Ascending aorta (tissue), 2 donors: ENCODE measurements around the gene CRK. TPM values are rescaled to one million over a fixed set of nuclear protein-coding genes. Genes with fewer than 3 reads are reported as not detected.

ENCODE experiments used
- DNase-seq, 2 donors: peaks; one replicate each; pipeline ENCODE4 v3.0.0-alpha.2; 2019; ENCODE audit warnings: low spot score in 2 of 2
- H3K27ac ChIP-seq, 2 donors: fragments of 200-600 bp; sonication (generic); one replicate each; pipeline ENCODE4 v1.5.1; 2016 to 2017; ENCODE audit warnings: mild to moderate bottlenecking in 1 of 2
- H3K27me3 ChIP-seq: fragments of 200-600 bp; sonication (generic); one replicate; pipeline ENCODE4 v1.5.1; 2017
- H3K36me3 ChIP-seq, 2 donors: fragments of 200-600 bp; sonication (generic); one replicate each; pipeline ENCODE4 v1.5.1; 2016
- H3K4me1 ChIP-seq, 2 donors: fragments of 200-600 bp; sonication (generic); one replicate each; pipeline ENCODE4 v1.5.1; 2016 to 2017; ENCODE audit warnings: mild to moderate bottlenecking in 1 of 2
- H3K4me3 ChIP-seq, 2 donors: fragments of 200-600 bp; sonication (generic); one replicate each; pipeline ENCODE4 v1.5.1; 2016 to 2017; ENCODE audit warnings: mild to moderate bottlenecking in 1 of 2
- H3K9me3 ChIP-seq, 2 donors: fragments of 200-600 bp; sonication (generic); one replicate each; pipeline ENCODE4 v1.5.1; 2016
- intact Hi-C: fragments of 100-400 bp; cut with DNase I; formaldehyde crosslinking; loops from one replicate; pipeline ENCODE4 v1.15.1; 2023
- total RNA-seq: library from RNA; depleted of rRNA; stranded (reverse); fragments of >200 nt; gene quantifications from one replicate; pipeline ENCODE4 v1.1.0, GENCODE V29; 2016
- TF ChIP-seq, protein P1 (sequence below), 3 experiments: fragments of 200-600 bp in 2 of 3; fragments of 450-650 bp in 1 of 3; sonication (generic) in 2 of 3; IDR thresholded peaks; one replicate each; pipeline ENCODE4 v1.5.1; 2016 to 2019; ENCODE audit warnings: antibody characterized with exemption in 3 of 3, mild to moderate bottlenecking in 1 of 3, moderate library complexity in 1 of 3

CRK gene
- total RNA-seq, 1 donor from 2014 or later = 83.4 TPM

DNA sequence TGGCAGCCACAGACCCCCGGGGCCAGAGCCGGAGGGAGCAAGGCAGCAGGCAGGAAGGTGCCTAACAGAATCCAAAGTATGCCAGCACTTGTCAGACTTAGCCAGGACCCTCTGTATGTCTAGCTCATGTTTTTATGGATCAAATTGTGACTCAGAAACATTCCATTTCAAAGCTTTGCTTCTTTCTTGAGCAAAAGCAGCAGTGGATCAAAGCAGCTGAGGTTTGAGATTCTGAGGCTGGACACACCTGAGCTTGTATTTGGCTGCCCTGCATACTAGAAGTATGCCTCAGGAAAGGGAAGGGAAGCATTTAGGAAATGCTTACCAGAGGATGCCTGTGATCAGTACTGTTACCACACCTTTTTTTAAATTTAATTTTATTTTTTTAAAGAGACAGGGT lies 42.2 kb upstream of the CRK start:
- no peak overlapping the region for H3K4me3 ChIP-seq
- peaks cover 17 to 32% of the 10 kb centered on the region in 2 donors for H3K4me1 ChIP-seq
- DNase-seq = no peak
- TF ChIP-seq, protein P1, sequence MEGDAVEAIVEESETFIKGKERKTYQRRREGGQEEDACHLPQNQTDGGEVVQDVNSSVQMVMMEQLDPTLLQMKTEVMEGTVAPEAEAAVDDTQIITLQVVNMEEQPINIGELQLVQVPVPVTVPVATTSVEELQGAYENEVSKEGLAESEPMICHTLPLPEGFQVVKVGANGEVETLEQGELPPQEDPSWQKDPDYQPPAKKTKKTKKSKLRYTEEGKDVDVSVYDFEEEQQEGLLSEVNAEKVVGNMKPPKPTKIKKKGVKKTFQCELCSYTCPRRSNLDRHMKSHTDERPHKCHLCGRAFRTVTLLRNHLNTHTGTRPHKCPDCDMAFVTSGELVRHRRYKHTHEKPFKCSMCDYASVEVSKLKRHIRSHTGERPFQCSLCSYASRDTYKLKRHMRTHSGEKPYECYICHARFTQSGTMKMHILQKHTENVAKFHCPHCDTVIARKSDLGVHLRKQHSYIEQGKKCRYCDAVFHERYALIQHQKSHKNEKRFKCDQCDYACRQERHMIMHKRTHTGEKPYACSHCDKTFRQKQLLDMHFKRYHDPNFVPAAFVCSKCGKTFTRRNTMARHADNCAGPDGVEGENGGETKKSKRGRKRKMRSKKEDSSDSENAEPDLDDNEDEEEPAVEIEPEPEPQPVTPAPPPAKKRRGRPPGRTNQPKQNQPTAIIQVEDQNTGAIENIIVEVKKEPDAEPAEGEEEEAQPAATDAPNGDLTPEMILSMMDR (IDR thresholded peaks at IDR 0.05) = no peak
- no peaks in the 10 kb centered on the region for H3K27me3 ChIP-seq
- intact Hi-C loops = no loop called here
- peaks cover 15 to 50% of the 10 kb centered on the region in 2 donors for H3K36me3 ChIP-seq
- H3K9me3 ChIP-seq = no peaks in the 10 kb centered on the region
- no peak overlapping the region for H3K27ac ChIP-seq

DNA sequence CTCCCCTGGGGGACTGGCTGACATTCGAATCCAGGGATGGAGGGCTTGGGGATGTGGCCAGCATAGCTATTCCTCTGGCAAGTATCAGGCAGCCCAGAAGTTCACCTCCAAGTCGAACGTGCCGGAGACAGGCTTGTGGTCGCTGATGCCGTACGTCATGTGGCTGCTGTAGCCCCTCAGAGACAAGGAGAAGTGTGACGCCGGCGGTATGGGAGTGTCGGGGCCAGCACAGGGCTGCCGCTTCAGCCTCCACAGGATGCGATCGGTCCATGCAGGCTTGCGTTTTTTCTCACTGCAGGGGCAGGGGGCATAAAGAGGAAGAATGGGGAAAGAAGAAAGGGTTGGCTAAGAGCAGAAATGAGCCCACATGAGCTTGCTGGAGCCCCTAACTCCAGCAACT lies 41.8 kb upstream of the CRK start:
- TF ChIP-seq, protein P1 (IDR thresholded peaks at IDR 0.05) = no peak
- Histone ChIP-seq H3K27me3 (no peaks in the 10 kb centered on the region), H3K27ac (no peak overlapping the region), H3K36me3 (peaks cover 15 to 50% of the 10 kb centered on the region in 2 donors), H3K4me3 (no peak overlapping the region), H3K9me3 (no peaks in the 10 kb centered on the region), H3K4me1 (peaks cover 18 to 36% of the 10 kb centered on the region in 2 donors)
- intact Hi-C loops = no loop called here
- DNase-seq = no peak

DNA sequence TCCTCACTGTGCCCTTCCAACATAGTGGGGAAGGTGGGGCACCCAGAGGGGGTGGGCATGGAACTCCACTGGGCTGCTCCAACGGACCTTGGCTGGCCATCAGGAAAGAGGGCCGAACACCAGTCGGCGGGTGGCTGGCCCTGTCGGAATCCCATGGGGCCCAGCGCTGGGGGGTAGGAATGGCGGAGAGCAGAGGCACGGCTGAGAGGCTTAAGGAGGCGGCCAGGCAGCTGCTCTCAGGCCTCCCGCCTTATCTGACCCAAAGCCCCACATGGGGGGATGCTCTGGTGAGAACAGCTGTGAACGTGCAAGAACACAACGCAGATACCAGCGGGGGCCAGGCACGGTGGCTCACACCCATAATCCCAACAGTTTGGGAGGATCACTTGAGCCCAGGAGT lies 40.8 kb upstream of the CRK start:
- no peak overlapping the region for H3K4me3 ChIP-seq
- H3K4me1 ChIP-seq = peaks cover 27 to 45% of the 10 kb centered on the region in 2 donors
- peaks cover 15 to 50% of the 10 kb centered on the region in 2 donors for H3K36me3 ChIP-seq
- intact Hi-C loops = no loop called here
- DNase-seq = no peak
- TF ChIP-seq, protein P1 (IDR thresholded peaks at IDR 0.05) = no peak
- no peaks in the 10 kb centered on the region for H3K9me3 ChIP-seq
- H3K27ac ChIP-seq = peak overlapping the region in 1 of 2 donors; percentile 95
- no peaks in the 10 kb centered on the region for H3K27me3 ChIP-seq

DNA sequence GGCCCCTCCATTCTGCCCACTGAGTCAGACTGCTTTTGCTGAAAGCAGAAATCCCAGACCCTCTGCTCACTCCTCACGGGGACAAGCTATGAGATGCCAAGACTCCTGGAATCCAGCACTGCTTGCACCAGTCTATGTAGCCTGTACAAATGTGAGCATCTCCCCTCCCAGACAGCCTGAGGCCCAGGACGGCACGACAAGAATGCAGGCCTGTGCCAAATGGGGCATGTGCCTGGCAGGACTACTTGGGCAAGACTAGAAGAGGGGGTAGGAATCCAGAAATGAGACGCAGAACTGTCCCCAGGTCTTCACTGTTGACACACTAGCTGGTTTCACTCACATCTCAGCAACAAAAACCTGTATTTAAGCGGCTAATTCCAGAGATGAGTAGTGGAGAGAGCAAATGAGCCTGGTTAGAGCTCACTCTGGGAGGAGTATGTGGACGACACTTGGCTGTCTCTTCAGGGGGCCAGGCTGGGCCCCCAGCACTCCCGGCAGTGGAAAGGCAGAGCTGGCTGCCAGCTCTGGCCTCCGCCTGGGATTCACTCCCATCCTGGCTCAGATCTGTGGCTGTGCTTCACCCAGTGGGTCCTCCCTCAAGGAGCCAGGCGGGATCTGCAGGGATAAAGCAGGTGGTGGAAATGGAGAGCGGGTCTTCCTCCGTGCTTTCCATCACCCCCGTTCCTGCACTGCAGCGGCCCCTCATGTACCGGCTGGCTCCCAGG lies 39.4 kb upstream of the CRK start:
- Histone ChIP-seq H3K27ac (peak overlapping the region; percentile 95 to 99), H3K36me3 (peaks cover 15 to 42% of the 10 kb centered on the region in 2 donors), H3K4me3 (peak overlapping the region in 1 of 2 donors; percentile 10), H3K27me3 (no peaks in the 10 kb centered on the region), H3K4me1 (peaks cover 29 to 47% of the 10 kb centered on the region in 2 donors), H3K9me3 (no peaks in the 10 kb centered on the region)
- intact Hi-C loops = loop anchor here (1.0 kb wide), 1 partner anchor 21 kb away; the partner anchor contains the start of gene INPP5K
- peak in 1 of 2 donors; percentile 88 for DNase-seq
- TF ChIP-seq, protein P1 (IDR thresholded peaks at IDR 0.05) = no peak

DNA sequence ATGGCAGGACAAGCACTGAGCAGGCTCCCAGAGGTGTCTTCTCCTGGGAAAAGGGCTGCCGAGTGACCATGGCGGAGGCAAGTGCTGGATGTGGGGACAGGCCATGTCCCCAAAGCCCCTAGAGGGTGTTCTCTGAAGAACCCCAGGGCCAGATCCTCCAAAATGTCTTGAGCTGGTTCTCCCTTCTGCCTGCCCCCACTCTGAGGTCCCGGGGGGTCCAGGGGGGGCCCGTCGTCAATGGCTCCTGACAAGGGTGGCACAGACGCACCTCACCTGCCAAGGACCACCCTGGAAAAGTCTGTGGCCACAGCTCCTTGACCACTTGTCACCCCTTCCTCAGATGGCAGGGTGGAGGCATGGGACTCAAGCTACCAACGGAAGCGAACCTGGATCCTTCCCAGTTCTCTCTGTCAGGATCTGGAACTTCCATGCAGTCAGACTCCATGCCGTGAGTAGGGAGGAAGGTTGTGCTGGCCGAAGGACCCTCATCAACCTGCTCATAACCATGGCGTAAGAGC lies 38.8 kb upstream of the CRK start:
- peaks cover 29 to 47% of the 10 kb centered on the region in 2 donors for H3K4me1 ChIP-seq
- TF ChIP-seq, protein P1 (IDR thresholded peaks at IDR 0.05) = no peak
- intact Hi-C loops = loop anchor here (1.0 kb wide), 1 partner anchor 22 kb away; the partner anchor contains the start of gene INPP5K
- H3K9me3 ChIP-seq = no peaks in the 10 kb centered on the region
- peak overlapping the region in 1 of 2 donors; percentile 10 for H3K4me3 ChIP-seq
- H3K27me3 ChIP-seq = no peaks in the 10 kb centered on the region
- DNase-seq = no peak
- H3K36me3 ChIP-seq = peaks cover 15 to 36% of the 10 kb centered on the region in 2 donors
- H3K27ac ChIP-seq = peak overlapping the region; percentile 95 to 99
